Measurements from ENCODE around the gene PLK5. TPM values are rescaled to one million over a fixed set of nuclear protein-coding genes. Genes with fewer than 3 reads are reported as not detected.

Gene PLK5
- total RNA-seq, 2 donors from 2014 or later: not detected

DNA sequence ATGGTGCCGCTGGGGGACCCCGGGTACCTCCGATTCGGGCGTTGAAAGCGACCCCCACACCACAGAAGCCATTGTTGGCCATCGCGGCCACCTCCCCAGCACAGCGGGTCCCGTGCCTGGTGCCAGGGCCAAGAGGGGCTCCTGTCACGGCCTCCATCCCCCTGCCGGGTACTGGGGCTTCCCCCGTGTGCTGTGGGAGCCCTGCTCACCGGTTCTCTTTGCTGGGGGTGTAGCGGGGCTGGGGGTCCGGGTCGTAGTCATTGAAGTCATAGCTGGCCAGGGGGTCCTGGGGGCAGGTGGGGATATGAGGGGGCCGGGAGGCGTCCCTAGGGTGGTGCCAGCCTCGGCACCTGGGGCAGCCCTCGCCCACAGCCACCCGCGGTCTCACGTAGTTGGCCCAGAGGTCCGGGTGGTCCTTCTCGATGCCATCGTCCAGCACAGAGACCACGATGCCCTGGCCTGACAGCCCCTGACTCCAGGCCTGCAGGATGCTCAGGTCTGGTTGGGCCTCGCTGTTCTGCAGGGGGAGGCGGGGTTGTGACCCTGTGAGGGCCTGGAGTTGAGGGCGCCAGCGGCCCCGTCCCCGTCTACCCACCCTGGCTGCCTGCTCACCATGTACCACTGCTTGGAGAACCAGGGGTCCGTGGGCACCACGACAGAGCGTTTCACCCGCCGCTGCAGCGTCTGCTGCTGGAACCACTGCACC, 36.1 kb upstream of the PLK5 start:
- Mint-ChIP-seq H3K27me3 (no peaks in the 10 kb centered on the region), H3K4me3 (no peak overlapping the region), H3K27ac (no peak overlapping the region), H3K4me1 (peaks cover 4% of the 10 kb centered on the region), H3K36me3 (ENCODE audit: low read depth) (no peaks in the 10 kb centered on the region), H3K9me3 (no peaks in the 10 kb centered on the region)
- ATAC-seq (replicated peaks): no peak

DNA sequence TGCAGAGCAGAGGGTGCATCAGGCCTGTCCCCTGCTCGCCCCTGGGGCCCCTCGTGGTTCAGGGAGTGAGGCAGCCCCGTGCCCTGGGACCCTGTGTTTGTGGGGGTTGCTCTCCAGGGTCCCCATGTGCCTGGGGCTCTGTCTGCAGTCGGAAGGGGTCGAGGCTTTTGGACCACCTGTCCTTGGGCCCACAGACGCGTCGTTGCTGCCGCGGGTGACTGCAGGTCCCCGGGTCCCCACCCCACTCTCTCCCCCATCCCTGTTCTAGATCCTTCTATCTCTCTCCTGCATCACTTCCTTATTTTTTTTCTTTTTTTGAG, 35.6 kb upstream of the PLK5 start:
- ATAC-seq (replicated peaks): no peak
- no peaks in the 10 kb centered on the region for H3K36me3 Mint-ChIP-seq (ENCODE audit: low read depth)
- peaks cover 4% of the 10 kb centered on the region for H3K4me1 Mint-ChIP-seq
- no peak overlapping the region for H3K27ac Mint-ChIP-seq
- no peaks in the 10 kb centered on the region for H3K27me3 Mint-ChIP-seq
- no peak overlapping the region for H3K4me3 Mint-ChIP-seq
- no peaks in the 10 kb centered on the region for H3K9me3 Mint-ChIP-seq

DNA sequence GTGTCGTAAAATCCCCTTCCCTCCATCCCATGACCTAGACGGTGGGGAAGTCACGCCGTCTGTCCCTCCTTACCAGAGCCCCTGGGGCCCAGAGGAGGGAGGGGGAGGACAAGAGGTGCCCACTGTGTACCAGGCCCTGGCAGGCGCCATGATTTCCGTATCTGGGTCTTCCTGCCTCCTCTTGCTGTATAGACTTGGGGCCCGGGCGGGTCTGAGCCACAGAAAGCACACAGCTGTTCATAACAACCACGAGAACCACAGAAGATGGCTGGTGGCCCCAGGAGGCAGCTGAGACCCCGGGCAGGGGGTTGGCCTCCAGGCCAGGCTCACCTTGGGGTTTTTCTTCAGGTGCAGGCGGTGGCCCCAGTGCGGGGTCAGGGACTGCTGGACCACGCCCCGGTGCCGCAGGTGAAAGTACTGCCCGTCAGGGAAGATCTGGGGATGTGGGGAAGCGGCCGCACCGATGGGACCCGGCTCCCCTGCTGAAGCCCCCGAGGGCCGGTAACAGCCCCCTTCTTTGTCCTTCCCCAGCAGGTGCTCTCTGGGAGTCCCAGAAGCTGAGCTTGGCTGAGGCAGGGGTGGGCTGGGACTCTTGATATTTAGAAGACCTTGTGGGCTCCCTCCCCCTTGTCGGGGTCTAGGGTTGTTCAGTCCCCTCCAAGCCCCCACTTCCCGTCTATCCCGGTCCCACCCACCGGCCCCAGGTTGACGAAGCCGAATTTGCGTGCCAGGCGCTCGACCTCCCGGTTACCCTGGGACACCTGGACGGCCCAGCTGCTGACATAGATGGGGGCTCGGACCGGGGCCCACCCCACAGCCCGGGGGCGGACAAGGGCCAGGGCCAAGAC, 34.2 kb upstream of the PLK5 start:
- no peaks in the 10 kb centered on the region for H3K9me3 Mint-ChIP-seq
- peak overlapping the region; percentile 77 for H3K4me3 Mint-ChIP-seq
- no peak overlapping the region for H3K27ac Mint-ChIP-seq
- no peaks in the 10 kb centered on the region for H3K27me3 Mint-ChIP-seq
- peaks cover 4% of the 10 kb centered on the region for H3K4me1 Mint-ChIP-seq
- H3K36me3 Mint-ChIP-seq (ENCODE audit: low read depth): no peaks in the 10 kb centered on the region
- ATAC-seq (replicated peaks): no peak

DNA sequence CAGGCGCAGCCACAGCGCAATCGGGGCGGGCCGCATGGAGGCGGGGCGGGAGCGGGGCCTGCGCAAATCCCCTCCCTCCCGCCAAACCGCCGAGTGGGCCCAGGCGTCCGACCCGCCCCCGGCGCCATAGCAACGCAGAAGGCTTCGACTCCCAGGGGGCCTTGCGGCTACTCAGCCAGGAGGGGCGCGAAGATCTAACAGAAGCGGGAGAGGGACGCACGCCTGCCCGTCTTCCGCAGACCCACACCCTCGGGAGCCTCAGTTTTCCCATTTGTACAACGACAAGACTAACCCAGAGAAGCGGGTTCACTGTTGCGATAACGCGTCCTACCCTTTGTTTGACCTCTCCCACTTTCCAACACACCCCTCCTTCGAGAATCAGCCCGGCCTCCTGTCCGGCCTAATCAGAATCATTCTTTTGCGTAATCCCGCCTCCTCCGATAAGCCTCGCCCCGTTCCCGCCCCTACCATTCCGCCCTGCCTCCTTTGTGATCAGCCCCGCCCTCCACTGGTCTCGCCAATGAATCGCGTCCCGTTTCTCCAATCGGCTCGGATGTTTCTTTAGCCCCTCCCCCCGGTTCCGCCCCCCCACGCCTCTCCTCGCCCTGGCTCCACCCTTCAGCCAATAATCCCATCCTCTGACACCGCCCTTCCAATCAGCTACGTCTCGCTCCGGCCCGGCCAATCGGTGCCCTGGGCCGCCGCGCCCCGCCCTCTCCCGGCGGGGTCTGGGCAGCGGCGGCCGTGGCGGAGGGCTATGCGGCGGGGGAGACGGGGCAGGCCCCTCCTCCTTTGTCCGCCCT, 33.4 kb upstream of the PLK5 start, which contains the start of gene PCSK4:
Gene PCSK4 (minus strand): TSS at position 40 of the 803 bp plus-strand sequence. CDS start 4 bp downstream, at position 36.
- H3K4me3 Mint-ChIP-seq: peak within 1 kb of the TSS; percentile 77
- no peaks in the 10 kb centered on the region for H3K36me3 Mint-ChIP-seq (ENCODE audit: low read depth)
- H3K27me3 Mint-ChIP-seq: no peaks in the 10 kb centered on the region
- peak; percentile 94 for ATAC-seq (replicated peaks)
- no peaks in the 10 kb centered on the region for H3K9me3 Mint-ChIP-seq
- peak within 1 kb of the TSS; percentile 47 for H3K27ac Mint-ChIP-seq
- peaks cover 4% of the 10 kb centered on the region for H3K4me1 Mint-ChIP-seq

DNA sequence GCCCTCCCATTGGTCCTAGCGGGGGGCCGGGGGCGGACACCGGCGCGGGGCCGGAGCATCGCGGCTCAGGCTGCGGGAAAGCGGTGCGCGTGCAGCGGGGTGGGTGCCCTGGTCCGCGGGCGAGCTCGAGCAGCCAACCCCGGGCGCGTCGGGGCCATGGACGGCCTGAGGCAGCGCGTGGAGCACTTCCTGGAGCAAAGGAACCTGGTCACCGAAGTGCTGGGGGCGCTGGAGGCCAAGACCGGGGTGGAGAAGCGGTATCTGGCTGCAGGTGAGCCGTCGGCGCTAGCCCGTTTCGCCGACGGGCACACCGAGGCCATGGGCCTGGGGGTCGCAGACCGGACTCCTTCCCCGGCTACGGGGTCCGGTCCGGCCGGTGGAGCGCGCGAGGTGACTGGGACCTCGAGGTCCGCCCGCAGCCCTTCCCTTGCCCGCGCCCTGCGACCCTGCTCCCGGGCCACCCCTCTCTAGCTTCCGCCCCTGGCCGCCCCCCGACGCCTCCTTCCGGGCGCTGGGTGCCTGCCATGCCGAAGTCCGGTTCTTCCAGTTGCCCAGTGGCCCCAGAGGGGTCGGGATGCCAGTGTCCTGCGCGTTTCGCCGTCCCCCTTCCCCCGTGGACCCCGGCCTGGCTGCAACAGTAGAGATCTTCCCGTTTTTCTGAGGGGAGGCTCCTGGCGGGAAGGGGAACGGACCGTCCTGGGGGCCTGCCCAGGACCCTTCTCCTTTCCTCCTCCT, 32.6 kb upstream of the PLK5 start, which contains the start of gene REEP6:
Gene REEP6 (plus strand): TSS at position 68 of the 735 bp plus-strand sequence. CDS start 89 bp downstream, at position 157.
- Mint-ChIP-seq H3K27ac (peak within 1 kb of the TSS; percentile 47), H3K4me1 (peaks cover 4% of the 10 kb centered on the region), H3K4me3 (peak within 1 kb of the TSS; percentile 83), H3K27me3 (no peaks in the 10 kb centered on the region), H3K9me3 (no peaks in the 10 kb centered on the region), H3K36me3 (ENCODE audit: low read depth) (no peaks in the 10 kb centered on the region)
- ATAC-seq (replicated peaks): no peak

DNA sequence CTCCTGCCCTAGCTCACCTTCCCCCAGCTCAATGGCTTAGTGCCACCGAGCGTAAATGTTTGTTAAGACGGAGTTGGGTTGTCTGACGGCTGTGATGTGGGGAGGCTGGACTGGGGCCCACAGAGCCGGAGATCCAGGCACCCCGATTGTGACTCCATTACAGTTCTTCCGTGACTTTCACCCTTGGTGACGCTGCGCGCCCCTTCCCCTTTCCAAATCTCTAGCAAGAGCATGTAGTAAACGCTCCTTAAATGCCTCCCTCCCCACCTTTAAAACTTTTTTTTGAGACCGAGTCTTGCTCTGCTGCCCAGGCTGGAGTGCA, 32.1 kb upstream of the PLK5 start:
- Mint-ChIP-seq H3K27ac (no peak overlapping the region), H3K4me3 (peak overlapping the region; percentile 83), H3K9me3 (no peaks in the 10 kb centered on the region), H3K36me3 (ENCODE audit: low read depth) (no peaks in the 10 kb centered on the region), H3K4me1 (peaks cover 4% of the 10 kb centered on the region), H3K27me3 (no peaks in the 10 kb centered on the region)
- no peak for ATAC-seq (replicated peaks)

DNA sequence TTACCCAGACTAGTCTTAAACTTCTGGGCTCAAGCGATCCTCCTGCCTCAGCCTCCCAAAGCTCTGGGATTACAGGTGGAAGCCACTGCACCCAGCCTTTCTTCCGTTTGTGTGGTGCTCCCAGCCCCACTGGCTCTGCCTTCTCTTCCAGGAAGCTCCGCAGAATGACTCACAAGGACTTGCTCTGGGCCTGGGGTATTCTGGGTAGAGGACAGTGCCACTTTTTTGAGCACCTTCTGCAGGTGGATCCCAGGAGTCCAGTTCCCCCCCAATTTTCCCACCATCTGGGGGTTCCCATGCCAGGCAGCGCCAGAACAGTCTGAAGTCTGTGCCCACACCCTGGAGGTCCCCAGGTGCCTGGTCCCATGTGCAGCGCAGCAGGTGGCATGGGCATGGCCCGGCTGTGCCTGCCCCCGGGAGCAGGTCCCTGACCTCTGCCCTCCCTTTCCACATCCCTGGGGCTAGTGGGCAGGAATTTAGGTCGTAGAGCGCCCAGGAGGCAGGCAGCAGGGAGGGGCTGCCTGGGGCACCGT, 31.3 kb upstream of the PLK5 start:
- Mint-ChIP-seq H3K4me3 (peak overlapping the region; percentile 83), H3K27me3 (no peaks in the 10 kb centered on the region), H3K36me3 (ENCODE audit: low read depth) (no peaks in the 10 kb centered on the region), H3K4me1 (peaks cover 4% of the 10 kb centered on the region), H3K9me3 (no peaks in the 10 kb centered on the region), H3K27ac (no peak overlapping the region)
- ATAC-seq (replicated peaks): no peak

DNA sequence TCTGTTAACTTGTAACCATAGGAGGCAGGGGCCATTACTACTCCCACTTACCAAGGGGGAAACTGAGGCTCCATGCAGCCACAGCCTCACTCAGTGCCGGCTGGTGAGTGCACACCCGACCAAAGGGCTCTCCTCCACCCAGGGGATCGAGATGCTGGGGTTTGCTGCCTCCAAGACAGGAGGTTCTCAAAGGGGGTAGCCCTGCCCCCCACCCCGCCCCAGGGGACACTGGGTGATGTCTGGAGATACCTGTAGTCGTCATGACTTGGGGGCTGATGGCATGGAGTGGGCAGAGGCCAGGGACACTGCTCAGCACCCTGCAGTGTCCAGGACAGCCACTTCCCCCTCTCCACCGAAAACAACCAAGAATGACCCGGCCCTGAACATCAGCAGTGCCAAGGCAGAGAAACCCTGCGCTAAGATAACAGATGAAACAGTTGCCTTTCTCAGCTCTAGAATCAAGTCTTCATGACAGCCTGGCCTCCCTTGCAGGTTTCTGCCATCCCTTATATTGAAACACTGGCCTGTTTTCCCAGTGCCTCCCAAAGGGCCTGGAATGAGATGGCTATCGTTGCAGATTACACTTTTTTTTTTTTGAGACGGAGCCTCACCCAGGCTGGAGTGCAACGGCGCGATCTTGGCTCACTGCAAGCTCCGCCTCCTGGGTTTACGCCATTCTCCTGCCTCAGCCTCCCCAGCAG, 29.6 kb upstream of the PLK5 start:
- H3K4me1 Mint-ChIP-seq: peaks cover 4% of the 10 kb centered on the region
- no peaks in the 10 kb centered on the region for H3K9me3 Mint-ChIP-seq
- no peaks in the 10 kb centered on the region for H3K36me3 Mint-ChIP-seq (ENCODE audit: low read depth)
- no peak for ATAC-seq (replicated peaks)
- H3K4me3 Mint-ChIP-seq: no peak overlapping the region
- H3K27ac Mint-ChIP-seq: no peak overlapping the region
- H3K27me3 Mint-ChIP-seq: no peaks in the 10 kb centered on the region

DNA sequence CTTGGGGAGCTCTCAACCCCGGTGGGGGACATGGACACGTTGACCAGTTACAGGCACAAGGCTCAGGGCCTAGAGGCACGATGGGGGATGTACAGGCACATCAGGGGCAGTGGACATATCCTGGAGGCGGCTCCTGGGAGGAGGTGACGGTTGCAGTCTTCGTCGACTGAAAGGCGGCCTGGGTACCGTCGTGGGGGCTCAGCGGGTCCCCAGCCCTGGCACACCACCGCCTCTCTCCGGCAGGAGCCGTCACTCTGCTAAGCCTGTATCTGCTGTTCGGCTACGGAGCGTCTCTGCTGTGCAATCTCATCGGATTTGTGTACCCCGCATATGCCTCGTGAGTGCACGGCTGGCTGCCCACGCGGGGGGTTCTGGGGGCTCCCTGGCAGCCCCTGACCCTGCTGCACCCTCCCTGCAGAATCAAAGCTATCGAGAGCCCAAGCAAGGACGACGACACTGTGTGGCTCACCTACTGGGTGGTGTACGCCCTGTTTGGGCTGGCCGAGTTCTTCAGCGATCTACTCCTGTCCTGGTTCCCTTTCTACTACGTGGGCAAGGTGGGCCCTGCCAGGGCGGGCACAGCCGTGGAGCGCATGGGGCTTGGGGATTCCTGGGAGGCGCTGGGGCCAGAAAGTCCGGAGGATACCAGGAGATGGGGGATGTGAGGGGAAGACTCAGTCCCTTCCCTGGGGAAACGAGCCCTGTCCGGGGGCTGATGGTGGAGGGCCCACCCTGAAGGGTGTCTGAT, 28.7 kb upstream of the PLK5 start:
- Mint-ChIP-seq H3K36me3 (ENCODE audit: low read depth) (no peaks in the 10 kb centered on the region), H3K27ac (no peak overlapping the region), H3K4me3 (no peak overlapping the region), H3K9me3 (no peaks in the 10 kb centered on the region), H3K4me1 (peaks cover 4% of the 10 kb centered on the region), H3K27me3 (no peaks in the 10 kb centered on the region)
- ATAC-seq (replicated peaks): no peak

DNA sequence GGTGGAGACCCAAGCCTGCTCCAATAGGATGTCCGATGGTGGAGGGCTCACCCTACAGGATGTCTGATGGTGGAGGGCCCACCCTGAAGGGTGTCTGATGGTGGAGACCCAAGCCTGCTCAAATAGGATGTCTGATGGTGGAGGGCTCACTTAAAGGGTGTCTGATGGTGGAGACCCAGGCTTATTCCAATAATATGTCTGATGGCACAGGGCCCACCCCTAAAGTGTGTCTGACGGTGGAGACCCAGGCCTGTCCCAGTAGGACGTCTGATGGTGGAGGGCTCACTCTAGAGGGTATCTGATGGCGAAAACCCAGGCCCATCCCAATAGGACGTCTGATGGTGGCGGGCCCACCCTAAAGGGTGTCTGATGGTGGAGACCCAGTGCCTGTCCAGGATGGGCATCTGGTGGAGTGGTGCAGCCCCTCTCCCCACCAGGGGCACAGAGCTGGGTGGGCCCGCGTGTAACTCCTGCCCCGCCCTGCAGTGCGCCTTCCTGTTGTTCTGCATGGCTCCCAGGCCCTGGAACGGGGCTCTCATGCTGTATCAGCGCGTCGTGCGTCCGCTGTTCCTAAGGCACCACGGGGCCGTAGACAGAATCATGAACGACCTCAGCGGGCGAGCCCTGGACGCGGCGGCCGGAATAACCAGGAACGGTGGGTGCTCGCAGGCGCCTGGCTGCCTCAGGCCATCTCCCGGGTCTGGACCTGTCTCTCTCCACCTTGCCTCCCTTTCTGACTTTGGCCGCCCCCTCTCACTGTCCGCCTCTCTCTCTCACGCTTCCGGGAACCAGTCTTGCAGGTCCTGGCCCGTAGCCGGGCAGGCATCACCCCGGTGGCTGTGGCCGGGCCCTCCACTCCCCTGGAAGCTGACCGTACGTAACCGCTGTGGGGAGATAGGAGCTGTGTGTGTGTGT, 27.8 kb upstream of the PLK5 start:
- no peaks in the 10 kb centered on the region for H3K9me3 Mint-ChIP-seq
- no peak overlapping the region for H3K4me3 Mint-ChIP-seq
- H3K27ac Mint-ChIP-seq: no peak overlapping the region
- ATAC-seq (replicated peaks): no peak
- no peaks in the 10 kb centered on the region for H3K36me3 Mint-ChIP-seq (ENCODE audit: low read depth)
- H3K27me3 Mint-ChIP-seq: no peaks in the 10 kb centered on the region
- no peaks in the 10 kb centered on the region for H3K4me1 Mint-ChIP-seq

DNA sequence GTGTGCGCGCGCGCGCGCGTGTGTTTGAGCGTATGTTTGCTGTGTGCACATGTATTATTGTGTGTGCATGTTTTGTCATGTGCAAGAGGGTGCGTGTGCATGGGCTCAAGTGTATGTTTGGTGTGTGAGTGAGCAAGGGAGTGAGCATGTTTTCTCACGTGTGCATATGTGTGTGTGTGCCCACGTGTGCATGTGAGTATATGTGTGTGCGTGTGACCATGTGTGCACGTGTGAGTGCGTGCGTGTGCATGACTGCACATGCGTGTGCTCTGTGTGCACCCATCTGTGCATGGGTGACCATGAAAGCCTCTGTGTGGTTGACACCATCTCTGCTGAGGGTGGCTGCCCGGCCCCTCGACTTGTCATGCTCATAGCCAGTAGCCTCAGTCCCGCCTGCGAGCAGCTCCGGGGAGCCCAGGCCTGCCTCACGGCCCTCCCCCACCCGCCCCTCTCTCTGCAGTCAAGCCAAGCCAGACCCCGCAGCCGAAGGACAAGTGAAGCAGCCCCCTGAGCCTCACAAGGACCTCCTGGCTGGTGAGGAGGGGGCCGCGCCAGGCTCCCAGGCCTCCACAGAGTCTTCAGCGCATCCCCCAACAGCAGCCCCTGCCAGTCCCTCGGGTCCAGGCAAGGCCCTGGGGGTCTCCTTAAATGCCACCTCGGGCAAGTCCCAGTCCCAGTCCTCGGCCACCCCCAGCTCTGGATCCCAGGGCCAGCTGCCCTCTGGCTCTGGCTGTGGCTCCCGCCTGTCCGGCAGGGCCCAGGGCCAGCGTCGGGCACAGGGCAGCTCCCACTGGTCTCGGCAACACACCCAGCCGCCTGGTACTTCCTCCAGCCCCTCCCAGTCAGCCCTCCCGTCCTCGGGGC, 26.9 kb upstream of the PLK5 start:
- no peak for ATAC-seq (replicated peaks)
- Mint-ChIP-seq H3K27ac (no peak overlapping the region), H3K9me3 (no peaks in the 10 kb centered on the region), H3K4me1 (no peaks in the 10 kb centered on the region), H3K36me3 (ENCODE audit: low read depth) (no peaks in the 10 kb centered on the region), H3K4me3 (no peak overlapping the region), H3K27me3 (no peaks in the 10 kb centered on the region)

All from activated T-helper 17 cell treated with anti-CD3 and anti-CD28 coated beads, Interleukin-2, amount 50 U/mL, for 72 hours (primary cell).